GM18520 (cell line): ENCODE measurements around the gene SNAPC1.
"Not testable (repeated sequence)": the region's sequence is repeated elsewhere in the genome, so short reads cannot be mapped to it uniquely, and the experiment has no call there.

Source experiments
- ATAC-seq: cut with Tn5 transposase; IDR thresholded peaks from one replicate; pipeline ENCODE4 v1.9.1; 2021; ENCODE audit not compliant: unreplicated experiment

Gene SNAPC1

DNA sequence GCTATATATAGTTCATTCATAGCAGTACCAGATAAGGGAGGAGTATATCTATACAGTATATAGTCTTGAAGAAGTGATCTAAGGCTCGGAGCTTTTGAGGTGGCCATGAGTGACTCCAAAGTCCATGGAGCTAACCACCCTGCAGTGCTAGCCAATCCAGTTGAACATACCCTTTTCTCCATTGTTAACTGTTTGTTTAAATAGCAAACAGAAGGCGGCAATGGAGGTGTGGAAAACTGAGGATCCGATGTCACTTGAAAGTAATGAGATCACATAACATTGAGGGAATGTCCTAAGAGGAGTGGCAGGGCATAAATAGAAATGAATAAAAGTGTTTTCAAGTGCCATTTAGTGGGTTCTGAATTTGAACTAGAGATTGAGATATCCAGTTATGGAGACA lies 12.4 kb upstream of the SNAPC1 start:
- no peak for ATAC-seq

DNA sequence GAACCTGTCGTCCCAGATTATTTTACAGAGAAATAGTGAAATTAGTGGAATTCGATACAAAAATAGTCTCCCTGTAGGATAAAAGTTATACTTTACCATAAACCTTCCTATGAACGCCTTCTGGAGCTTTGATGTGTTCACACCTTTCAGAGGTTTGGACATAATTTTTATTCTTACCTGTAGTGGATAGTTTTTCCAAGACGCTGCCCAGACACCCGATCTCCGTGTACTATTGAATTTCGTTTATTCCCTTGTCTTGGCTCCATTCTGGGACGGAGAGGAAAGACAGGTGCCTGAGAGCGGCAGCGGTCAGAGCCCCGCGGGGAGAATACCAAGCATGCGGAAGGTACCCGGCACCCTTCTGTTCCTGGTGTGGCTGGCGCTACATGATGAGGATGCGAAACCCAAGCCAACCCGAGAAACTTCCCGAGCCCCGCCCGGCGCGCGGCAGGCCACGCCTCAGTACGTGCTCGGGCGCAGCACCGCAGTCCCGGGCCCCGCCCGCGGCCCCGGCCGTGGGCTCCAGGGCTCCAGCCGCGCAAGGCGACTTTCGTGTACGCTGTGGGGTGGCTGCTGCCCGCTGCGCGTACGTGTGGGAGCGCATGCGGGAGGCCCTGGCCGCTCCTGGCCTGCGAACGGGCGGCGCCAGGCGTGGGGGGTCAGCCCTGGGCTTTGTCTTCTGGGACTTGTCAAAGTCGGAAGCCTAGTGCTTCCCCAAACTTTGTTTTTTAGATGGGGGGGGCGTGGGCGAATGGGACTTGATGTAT lies 11.3 kb upstream of the SNAPC1 start:
- ATAC-seq = peak; percentile 92

DNA sequence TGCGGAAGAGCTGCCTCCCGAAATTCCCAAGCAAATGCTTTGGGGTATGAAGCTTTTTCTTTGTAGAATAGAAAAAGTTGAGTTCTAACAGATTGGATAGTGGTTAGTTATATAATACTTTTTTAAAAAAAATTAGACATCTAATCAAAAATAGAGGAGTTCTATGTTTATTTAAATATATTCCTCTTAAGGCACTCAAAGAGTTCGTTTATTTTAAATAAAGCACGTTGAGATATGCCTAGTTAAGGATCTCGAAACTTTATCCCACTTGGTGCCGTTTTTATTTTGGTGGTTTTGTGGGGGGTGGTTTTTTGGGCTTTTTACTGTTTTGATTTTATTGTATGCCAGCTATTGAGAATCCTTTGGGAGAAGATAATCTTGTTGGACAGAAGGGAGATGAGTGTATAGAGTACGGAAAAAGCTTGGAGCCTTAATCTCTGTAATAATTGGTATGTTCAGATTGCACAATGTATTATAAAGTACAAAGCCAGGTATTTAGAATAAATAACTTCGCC lies 10.7 kb upstream of the SNAPC1 start:
- ATAC-seq = no peak

DNA sequence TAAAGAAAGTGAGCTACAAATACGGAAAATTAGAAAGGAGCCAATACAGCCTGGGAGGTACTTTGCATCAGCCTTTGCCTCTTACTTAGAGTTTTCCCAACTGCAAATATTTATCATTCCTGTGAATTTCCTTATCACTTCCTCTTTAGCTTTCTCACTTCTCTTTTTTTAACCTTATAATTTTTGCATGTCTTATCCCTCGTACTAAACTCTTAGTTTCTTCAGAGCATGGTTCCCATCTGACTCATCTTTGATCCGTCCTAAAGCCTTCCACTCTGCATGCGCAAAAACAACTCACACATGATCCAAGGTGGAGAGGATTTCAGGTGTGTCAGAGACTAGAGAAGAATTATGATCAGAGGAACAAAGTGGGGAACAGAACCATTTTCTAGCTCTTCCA lies 9.6 kb upstream of the SNAPC1 start:
- peak; percentile 26 for ATAC-seq

DNA sequence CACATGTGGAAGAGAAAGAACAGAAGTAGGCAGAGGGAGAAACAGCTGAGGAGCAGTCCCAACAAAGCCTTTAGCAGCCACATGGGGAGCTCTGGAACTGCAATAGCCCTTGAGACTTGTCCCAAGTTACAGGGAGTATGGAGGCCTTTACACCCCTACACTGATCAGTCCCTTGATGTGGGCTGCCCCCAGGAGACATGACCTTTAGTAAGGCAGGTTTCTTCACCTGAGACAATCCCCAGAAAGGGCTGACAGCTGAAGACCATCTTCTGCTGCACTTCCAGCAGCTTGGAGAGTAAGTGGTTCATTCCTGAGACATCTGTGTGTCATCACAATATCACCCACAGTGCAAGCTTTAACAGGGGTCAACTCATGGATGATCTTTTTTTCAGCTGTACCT lies 8.6 kb upstream of the SNAPC1 start:
- ATAC-seq = no peak

DNA sequence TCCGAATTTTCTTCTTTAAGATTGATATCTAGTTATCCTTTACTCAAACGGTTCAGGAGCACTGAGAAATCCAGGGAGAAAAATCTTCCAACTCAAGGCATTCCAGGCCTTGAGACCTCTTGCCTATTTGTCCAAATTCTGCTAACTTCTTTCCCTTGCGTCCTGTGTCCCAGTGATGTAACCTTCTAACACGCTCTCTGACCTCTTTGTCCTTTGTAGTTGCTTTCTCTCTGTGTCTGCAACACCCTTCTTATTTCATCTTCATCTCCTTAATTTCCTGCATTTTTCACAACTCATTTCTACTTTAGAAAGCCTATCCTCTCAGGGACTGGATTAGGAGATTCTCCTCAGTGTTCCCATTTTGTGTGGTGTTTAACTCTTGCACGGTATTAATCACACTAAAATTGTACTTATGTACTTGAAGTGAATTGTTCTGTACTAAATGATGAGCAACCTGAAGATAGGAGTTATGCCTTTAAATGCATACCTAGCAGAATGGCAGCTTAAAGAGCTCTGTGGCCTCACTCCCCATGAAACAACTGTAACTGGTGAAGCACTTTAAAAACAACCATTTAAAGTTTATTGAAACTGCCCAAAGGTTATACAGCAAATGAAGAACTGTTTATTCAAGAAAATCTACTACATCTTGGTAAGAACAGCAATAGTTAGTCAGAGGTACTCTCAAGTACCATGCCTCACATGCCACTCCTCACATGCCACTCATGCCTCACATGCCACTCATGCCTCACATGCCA lies 7.4 kb upstream of the SNAPC1 start:
- ATAC-seq = no peak

DNA sequence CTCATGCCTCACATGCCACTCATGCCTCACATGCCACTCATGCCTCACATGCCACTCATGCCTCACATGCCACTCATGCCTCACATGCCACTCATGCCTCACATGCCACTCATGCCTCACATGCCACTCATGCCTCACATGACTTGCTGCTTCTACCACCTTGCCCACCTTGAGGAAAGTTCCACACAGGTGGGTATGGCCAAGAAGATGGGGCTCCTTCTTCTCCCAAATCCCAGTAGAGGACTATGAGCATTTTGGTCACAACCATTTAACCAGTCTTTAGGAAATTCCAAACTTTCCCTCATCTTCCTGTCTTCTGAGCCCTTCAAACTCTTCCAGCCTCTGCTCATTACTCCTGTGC lies 6.9 kb upstream of the SNAPC1 start:
- not testable (repeated sequence) for ATAC-seq

DNA sequence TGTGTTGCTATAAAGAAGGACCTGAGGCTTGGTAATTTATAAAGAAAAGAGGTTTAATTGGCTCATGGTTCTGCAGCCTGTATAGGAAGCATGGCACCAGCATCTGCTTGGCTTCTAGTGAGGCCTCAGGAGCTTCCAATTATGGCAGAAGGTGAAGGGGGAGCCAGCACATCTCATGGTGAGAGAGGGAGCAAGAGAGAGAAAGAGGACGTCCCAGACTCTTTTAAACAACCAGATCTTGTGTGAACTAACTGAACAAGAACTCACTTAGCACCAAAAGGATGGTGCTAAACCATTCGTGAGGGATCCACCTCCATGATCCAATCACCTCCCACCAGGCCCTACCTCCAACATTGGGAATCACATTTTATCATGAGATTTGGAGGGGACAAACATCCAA lies 6.1 kb upstream of the SNAPC1 start:
- no peak for ATAC-seq

DNA sequence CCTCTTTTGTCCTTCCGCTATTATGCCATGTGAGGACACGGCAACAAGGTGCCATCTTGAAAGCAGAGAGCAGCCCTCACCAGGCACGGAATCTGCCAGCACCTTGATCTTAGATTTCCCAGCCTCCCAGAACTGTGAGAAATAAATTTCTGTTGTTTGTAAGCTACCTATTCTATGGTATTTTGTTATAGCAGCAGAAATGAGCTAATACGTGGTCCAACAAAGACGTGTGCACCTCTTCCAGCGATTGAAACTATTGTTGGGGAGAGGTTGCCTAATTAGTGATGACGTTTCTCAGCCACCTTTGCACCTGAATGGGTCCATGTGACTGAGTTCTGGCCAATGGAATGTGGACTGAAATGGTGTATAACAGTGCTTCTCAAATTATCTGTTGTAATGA lies 2.3 kb upstream of the SNAPC1 start:
- no peak for ATAC-seq

DNA sequence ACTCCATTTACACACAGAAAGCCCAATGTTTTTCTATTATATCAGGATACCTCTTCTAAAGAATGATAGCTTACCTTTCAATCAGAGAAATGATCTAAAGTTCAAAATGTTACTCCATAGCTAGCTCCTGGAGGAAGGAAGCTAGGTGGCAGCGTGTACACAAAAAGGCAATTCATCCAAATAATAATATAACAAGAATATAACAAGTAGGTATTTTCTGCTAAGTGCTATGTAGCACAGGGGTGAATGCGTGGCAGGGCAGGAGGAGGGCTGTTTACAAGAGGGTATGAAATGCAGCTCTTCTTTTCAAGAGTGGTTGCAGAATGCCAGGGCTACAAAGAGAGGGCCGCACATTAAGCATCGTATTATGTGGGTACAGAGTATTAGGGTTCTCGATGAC lies 663 bp upstream of the SNAPC1 start:
- ATAC-seq = no peak

DNA sequence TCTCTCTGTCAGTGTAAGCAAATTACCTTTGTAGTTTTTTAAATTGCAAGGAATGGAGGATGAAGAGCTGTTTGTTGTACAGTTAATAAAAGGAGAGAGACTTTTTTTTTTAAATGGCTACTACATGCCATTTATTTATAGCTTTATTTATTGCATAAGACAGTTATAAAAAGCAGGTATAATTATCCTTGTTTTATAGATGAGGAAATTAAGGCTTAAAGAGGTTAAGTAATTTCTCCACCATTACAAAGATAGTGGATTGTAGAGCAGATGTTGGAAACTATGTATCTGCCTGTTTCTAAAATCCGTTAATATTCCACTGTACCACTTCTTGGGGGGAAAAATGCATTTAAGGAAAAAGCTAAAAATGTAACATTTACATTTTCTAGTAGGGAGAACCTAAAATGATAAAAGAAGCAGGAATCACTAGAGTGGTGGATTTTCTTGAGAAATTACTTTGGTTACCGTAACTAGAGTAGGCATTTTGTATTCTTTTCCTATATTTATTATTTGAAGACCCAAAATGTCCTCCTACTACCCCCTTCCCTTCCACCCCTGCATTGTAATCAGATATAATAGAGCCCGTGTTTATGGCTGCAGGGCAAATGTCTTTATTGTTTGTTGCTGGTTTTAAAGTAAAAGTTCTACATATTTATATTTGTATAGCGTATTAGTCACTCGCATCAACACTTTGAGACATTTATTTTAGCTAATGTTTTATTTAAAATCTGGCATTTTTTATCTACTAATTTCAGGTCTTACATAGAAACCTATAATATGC lies 2.3 kb downstream of the SNAPC1 start:
- no peak for ATAC-seq

DNA sequence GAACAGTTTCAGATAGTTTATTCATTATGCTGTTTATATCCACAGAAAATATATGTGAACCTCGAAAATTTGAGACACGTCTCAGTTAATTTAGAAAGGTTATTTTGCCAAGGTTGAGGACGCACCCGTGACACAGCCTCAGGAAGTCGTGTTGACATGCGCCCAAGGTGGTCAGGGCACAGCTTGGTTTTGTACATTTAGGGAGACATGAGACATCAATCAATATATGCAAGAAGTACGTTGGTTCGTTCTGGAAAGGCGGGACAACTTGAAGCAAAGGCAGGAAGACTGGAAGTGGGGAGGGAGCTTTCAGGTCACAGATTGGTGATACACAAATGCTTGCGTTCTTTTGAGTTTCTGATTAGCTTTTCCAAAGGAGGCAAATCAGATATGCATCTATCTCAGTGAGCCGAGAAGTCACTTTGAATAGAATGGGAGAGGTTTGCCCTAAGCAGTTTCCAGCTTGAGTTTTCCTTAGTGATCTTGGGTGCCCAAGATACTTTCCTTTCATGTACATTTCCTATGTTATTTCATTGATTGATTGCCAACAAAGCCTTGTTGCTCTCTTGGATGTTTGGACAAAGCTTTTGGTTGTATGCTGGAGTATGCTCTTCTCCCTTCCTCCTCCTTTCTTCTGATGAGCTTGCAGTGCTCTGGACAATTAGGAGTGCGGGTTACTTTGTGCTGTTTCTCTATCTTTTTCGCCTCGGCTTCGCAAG lies 3.2 kb downstream of the SNAPC1 start:
- no peak for ATAC-seq

DNA sequence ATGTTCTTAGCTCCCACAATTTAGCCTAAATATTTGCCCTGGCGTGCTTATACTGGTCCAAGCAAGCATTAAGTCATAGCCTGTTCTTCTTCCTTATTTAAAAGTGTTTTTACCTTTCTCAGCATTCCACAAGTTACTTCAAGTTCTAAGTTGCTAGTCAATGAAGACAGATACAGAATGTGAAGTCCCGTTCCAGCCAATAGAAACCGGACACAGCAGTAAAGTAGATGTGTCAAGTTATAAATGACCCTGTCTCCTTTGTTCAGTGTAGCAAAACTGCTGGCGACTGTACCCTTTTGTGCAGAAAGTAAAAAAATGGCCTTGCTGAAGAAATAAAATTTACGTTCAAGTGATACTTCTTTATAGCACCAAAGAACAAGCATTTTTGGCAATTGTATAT lies 3.9 kb downstream of the SNAPC1 start:
- ATAC-seq = no peak

DNA sequence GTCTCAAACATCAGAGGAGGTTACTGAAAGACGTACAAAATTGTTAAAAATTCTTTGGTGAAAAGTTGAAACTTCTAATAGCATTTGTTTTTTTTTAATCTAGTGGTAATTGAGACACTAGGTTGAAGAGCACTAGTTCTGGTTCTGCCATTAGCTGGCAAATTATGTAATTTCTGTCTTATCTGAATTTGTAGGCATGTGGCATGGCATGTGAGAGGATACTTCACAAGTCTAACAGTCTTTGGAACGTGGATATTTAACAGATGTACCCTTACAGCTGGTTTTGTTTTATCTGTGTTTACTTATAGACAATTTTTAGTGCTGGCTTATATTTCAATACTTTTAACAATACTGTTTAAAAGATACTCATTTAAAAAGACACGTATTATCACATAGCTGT lies 6.0 kb downstream of the SNAPC1 start:
- no peak for ATAC-seq

DNA sequence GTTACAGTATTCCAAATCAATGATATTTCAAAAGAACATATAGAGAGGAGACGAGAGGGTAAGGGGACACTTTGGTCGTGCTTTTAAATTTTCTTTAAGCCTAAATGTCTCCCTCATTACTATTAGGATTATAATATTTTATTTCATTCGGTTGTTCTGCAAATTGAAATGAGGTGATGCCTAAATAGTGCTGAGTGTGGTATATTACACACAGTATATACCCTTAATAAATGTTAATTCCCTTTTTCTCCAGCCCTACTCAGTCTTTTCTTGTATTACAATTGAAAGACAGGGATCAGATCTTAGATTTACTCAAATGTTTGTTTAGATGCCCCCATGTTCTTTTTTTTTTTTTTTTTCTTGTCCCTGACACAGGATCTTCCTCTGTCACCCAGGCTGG lies 7.7 kb downstream of the SNAPC1 start:
- no peak for ATAC-seq

DNA sequence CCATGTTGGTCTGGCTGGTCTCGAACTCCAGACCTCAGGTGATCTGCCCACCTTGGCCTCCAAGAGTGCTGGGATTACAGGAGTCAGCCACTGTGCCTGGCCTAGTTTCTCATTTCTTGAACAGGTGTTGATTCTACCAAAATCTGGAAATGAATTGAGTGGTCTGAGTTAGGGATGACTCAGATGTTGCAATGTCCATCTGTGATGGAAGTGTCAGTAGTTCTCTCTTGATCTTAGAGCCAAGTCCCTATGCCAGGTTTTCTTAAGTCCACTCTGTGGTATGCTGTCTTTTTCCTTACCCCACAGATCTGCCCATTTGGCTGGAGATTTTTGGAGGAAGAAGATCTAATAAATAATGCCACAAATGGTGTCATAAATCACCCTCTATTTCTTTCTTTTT lies 12.6 kb downstream of the SNAPC1 start:
- ATAC-seq = no peak

DNA sequence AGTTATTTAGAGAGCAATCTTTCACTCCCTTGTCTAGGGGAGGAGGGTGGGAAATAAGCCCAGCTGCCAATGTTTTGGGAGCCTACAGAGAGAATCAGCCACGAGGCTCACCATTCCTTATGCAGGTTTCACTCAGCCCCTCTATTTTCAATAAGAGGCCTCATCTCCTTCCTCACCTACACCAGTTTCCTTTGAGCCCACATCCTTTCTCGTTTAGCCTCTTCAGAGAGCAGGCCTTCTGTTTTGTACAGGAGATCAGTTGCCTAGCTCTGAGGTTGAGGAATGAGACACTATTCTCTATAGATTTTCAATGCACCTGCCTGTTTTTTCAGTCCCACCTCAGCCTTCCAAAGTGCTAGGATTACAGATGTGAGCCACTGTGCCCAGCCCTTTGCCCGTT lies 17.9 kb downstream of the SNAPC1 start:
- no peak for ATAC-seq

DNA sequence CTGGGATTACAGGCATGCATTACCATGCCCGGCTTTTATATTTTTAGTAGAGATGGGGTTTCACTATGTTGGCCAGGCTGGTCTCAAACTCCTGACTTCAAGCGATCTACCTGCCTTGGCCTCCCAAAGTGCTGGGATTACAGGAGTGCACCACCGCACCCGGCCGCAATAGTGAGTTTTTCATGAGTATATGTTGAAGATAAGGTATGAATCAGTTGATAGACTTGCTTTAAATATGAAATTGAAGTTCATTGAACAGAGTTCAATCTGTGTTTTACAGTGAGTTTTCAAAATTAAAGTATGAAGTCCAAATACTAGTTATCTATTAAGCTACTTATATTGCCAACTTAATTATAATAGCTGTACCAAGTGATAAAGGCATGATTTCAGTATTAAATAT lies 35.1 kb downstream of the SNAPC1 start:
- ATAC-seq = no peak

DNA sequence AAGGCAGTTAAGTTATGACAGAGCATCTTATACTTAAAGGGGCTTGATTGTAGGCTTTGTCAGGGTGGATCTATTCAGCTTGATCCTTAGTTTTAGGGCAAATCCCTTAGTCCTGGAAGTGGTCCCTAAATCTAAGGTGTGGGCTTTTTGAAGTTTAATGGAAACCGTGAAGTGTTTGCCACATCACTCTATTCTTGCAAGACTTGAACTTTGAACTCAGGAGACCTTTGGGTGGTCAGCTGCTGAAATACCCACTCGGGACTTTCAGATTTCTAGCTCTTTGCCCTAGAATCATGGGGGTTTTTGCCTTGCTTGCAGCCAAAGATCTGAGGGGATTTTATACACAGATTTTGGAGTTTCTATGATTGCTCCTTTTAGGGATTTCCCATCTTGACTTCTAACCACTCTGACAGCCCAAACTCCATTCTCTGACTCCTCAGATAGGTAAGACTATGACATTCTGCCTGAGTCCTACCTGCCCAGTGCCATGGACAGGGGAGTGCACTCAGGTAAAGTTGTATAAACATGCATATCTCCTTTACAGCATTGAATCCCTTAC lies 39.9 kb downstream of the SNAPC1 start:
- no peak for ATAC-seq

DNA sequence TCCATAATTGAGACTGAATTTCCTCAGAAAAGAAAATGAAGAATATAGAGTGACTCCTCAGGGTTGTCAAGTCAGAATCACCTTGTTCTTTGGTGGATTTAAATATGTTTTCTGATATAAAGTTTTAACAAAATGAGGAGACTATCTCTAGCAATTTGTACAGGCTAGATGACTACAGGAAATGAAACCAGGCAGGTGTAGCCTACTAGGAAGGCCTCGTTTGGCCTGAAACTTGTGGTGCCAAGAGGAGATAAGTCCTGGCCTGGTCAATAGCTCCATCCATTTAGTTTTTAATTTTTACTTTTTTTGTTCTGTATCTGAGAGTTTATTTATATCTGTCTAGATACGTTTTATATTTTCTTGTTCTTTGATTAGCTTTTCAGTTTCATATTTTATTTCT lies 41.5 kb downstream of the SNAPC1 start:
- no peak for ATAC-seq

DNA sequence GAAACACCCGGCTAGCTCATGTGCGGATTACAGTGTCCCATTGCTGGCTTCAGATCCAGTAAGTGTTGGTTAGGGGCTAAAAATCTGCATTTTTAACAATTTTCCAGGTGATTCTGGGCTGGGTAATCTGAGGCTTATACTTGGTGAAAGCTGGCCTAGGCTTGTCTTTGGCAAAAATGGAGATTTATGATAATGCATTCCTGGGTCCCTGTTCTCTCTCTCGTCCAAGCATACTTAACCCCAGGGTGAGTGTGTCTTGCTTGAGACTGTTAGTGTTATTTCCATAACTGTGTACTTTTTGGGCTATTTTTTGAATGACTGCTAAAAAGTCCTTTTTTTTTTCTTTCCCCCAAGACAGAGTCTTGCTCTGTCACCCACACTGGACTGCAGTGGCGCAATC lies 43.2 kb downstream of the SNAPC1 start:
- ATAC-seq = no peak
